GM12891 (cell line): Measurements from ENCODE around the gene RASSF4.

Experiments used
- PAX5 ChIP-seq: IDR thresholded peaks from 2 replicates; pipeline ENCODE4 v1.6.1; 2011; ENCODE audit warnings: low read length, moderate library complexity, mild to moderate bottlenecking; ENCODE audit not compliant: insufficient read depth, severe bottlenecking
- POLR2A ChIP-seq: IDR thresholded peaks from 2 replicates; pipeline ENCODE4 v1.6.1; 2011; ENCODE audit warnings: low read depth, low read length, control low read depth
- POLR2AphosphoS5 ChIP-seq: IDR thresholded peaks from 2 replicates; pipeline ENCODE4 v1.6.1; 2011; ENCODE audit warnings: low read depth, low read length, control low read depth
- POU2F2 ChIP-seq: IDR thresholded peaks from 2 replicates; pipeline ENCODE4 v1.6.1; 2011; ENCODE audit warnings: low read depth, mild to moderate bottlenecking, control low read depth, low read length, moderate library complexity
- SPI1 ChIP-seq: IDR thresholded peaks from 2 replicates; pipeline ENCODE4 v1.6.1; 2011; ENCODE audit warnings: low read depth, low read length, control low read depth
- TAF1 ChIP-seq: IDR thresholded peaks from 2 replicates; pipeline ENCODE4 v1.6.1; 2011; ENCODE audit warnings: low read depth, low read length, control low read depth

DNA sequence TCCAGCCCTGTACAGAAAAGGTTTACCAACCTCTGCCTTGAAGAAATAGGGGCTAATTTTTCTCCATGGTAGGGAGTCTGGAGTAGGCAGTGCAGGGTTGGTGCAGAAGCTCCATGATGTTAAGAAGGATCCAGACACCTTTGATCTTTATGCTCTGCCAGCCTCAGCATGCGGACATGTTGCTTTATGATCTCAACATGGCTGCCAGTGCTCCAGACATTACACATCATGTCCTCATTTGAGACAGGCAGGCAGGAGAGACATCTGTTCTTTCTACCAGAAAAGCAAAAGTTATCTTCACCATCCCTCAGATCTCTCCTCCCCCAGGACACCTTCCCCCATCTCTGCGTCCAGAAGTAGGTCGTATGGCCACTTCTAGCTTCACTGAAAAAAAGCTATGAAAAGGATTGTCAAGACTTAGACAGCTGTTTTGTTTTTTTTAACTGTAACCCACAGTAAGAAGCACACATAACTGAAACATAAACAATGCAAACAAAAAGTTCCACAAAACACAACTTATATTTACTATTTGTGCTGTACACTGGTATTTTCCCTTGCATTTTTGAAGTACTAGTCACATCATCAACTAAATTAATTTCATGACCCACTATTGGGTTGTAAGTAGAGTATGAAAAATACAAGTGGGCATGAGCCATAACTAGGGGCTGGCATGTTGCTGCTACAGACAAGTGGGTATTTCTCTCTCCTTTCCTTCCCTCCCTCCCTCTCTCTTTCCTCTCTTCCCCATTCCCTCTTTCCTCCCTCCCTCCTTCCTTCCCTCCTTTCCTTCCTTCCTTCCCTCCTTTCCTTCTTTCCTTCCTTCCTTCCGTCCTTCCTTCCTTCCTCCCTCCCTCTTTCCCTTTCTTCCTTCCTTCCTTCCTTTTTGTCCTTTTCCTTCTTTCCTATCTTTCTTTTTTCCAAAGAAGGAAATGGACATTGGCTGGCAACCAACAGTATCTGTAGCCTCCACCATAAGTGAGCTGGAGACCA is 2.6 kb upstream of the RASSF4 start:
- no peak for TF ChIP-seq POLR2A
- no peak for TF ChIP-seq POLR2AphosphoS5
- no peak for TF ChIP-seq TAF1
- no peak for TF ChIP-seq SPI1
- TF ChIP-seq POU2F2, result no peak
- no peak for TF ChIP-seq PAX5
